Measurements from ENCODE around the gene DDX28. TPM values are rescaled to one million over a fixed set of nuclear protein-coding genes. Genes with fewer than 3 reads are reported as not detected.

Gene DDX28
- total and polyA plus RNA-seq, 2 donors (not counting 3 experiments of a cell fraction or from before 2014, with no cell fraction given): 8.4 to 12.5 TPM

DNA sequence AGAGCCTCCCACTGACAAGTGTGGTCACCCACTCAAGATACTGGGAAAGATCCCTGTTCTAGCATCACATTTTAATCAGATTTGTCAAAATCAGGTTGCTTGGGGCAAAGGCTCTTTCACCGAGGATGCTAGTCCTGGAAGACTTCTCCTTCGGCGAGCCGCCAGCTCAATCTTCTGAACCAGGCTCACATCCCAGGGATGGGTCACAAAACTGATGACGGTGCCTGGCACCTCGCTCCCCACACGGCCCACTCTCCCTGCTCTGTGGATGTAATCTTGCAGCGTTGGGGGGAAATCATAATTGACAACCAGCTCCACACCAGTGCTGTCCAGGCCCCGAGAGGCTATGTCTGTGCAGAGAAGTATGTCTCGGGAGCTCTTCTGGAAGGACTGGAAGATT, 1.5 kb downstream of the DDX28 start:
- Histone ChIP-seq H3K27me3 (ENCODE audit: control insufficient read depth in 2 of 2, insufficient read depth in 2 of 2, low read length in 2 of 2) (no peaks in the 10 kb centered on the region), H3K4me2 (ENCODE audit: insufficient read depth, low read length) (peak overlapping the region; percentile 69), H3K79me2 (ENCODE audit: control insufficient read depth, insufficient read depth, low read length) (peaks cover 28% of the 10 kb centered on the region), H3K27ac (ENCODE audit: insufficient read depth, low read depth, low read length) (no peak overlapping the region), H3K4me1 (ENCODE audit: control insufficient read depth, extremely low read depth, insufficient read depth, low read length) (peaks cover 14% of the 10 kb centered on the region), H4K20me1 (replicated peaks; ENCODE audit: control insufficient read depth, extremely low read depth, insufficient read depth, low read length) (no peaks in the 10 kb centered on the region), H3K36me3 (ENCODE audit: control insufficient read depth in 2 of 2, extremely low read depth in 1 of 2, insufficient read depth in 2 of 2, low read length in 2 of 2) (peaks cover 0 to 2% of the 10 kb centered on the region in 2 experiments), H3K9me1 (replicated peaks; ENCODE audit: control insufficient read depth, extremely low read depth, insufficient read depth, low read length) (no peaks in the 10 kb centered on the region), H2AFZ (ENCODE audit: low read depth, low read length) (no peak overlapping the region), H3K9me3 (replicated peaks; ENCODE audit: control insufficient read depth, insufficient read depth, low read length) (no peaks in the 10 kb centered on the region), H3K9ac (replicated peaks; ENCODE audit: extremely low read depth, insufficient read depth, low read length) (no peak overlapping the region), H3K4me3 (replicated peaks in 1 of 3; ENCODE audit: insufficient read depth in 1 of 3, low read depth in 1 of 3, low read length in 3 of 3) (no peak overlapping the region)
- ChIA-PET CTCF (interaction anchor here (0.8 to 2.3 kb wide), 5 partner anchors 13 to 205 kb away, joined by 3 to 7 read pairs (median 3); no protein-coding TSS in a partner anchor), POLR2A (no interaction called here)
- intact Hi-C loops (cut with micrococcal nuclease): no loop called here
- FAIRE-seq: no peak
- DNase-seq (ENCODE audit: low read depth, low spot score): no peak
- TF ChIP-seq POLR2A (IDR thresholded peaks at IDR 0.05; ENCODE audit: low read depth, low read length): no peak
- no peak for TF ChIP-seq FOS (IDR thresholded peaks at IDR 0.05; ENCODE audit: borderline replicate concordance, insufficient read depth, low read length)
- no peak for TF ChIP-seq JUN (IDR thresholded peaks at IDR 0.05; ENCODE audit: borderline replicate concordance, insufficient read depth, insufficient read length, low read depth)
- no peak for TF ChIP-seq POLR2AphosphoS5 (IDR thresholded peaks at IDR 0.05; ENCODE audit: insufficient read depth, low read depth, low read length)
- no peak for TF ChIP-seq GATA2 (IDR thresholded peaks at IDR 0.05; ENCODE audit: insufficient read depth, insufficient read length, low read depth, low read length)
- TF ChIP-seq, protein P1, sequence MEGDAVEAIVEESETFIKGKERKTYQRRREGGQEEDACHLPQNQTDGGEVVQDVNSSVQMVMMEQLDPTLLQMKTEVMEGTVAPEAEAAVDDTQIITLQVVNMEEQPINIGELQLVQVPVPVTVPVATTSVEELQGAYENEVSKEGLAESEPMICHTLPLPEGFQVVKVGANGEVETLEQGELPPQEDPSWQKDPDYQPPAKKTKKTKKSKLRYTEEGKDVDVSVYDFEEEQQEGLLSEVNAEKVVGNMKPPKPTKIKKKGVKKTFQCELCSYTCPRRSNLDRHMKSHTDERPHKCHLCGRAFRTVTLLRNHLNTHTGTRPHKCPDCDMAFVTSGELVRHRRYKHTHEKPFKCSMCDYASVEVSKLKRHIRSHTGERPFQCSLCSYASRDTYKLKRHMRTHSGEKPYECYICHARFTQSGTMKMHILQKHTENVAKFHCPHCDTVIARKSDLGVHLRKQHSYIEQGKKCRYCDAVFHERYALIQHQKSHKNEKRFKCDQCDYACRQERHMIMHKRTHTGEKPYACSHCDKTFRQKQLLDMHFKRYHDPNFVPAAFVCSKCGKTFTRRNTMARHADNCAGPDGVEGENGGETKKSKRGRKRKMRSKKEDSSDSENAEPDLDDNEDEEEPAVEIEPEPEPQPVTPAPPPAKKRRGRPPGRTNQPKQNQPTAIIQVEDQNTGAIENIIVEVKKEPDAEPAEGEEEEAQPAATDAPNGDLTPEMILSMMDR (IDR thresholded peaks at IDR 0.05; ENCODE audit: extremely low read depth in 1 of 2, insufficient read depth in 1 of 2, low read depth in 1 of 2, low read length in 2 of 2): no peak
- no peak for TF ChIP-seq MYC (IDR thresholded peaks at IDR 0.05; ENCODE audit: low read depth, low read length)
- TF ChIP-seq, protein P2, sequence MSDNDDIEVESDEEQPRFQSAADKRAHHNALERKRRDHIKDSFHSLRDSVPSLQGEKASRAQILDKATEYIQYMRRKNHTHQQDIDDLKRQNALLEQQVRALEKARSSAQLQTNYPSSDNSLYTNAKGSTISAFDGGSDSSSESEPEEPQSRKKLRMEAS (IDR thresholded peaks at IDR 0.05; ENCODE audit: insufficient read depth, insufficient read length): no peak
- TF ChIP-seq EZH2 (IDR thresholded peaks at IDR 0.05; ENCODE audit: borderline replicate concordance, low read depth, low read length, severe bottlenecking): no peak
- BruUV-seq (replicated peaks): no TSS peak
- dilution Hi-C loops (cut with MboI; ENCODE audit: extremely low pct_ligation_motif_present, low sequenced_read_pairs): no loop called here
